Fibroblast of skin of right biceps (primary cell): ENCODE results near the gene KIF25.
A peak's percentile ranks its signal among the peaks of the same experiment; 100 is the strongest.

Experiments used
- DNase-seq: peaks from one replicate; pipeline ENCODE4 v3.0.0-alpha.2; 2013

KIF25 gene

GRCh38 chr6:168020242-168020641 lies 22.8 kb downstream of the KIF25 start:
- DNase-seq, result no peak

- no peak for DNase-seq
These were observed 24.1 kb downstream of the KIF25 start for GRCh38 chr6:168021581-168021980.

- no peak for DNase-seq
These were observed 25.2 kb downstream of the KIF25 start for GRCh38 chr6:168022488-168023321.

- no peak for DNase-seq
These were observed 27.6 kb downstream of the KIF25 start for GRCh38 chr6:168024951-168025510.

GRCh38 chr6:168025831-168026710 lies 28.6 kb downstream of the KIF25 start:
- no peak for DNase-seq

- DNase-seq, result no peak
These were observed 29.5 kb downstream of the KIF25 start for GRCh38 chr6:168026925-168027324.

GRCh38 chr6:168027521-168027920 lies 30.1 kb downstream of the KIF25 start:
- no peak for DNase-seq

- no peak for DNase-seq
These were observed 30.7 kb downstream of the KIF25 start for GRCh38 chr6:168028181-168028580.

GRCh38 chr6:168029459-168030217 lies 32.2 kb downstream of the KIF25 start:
- DNase-seq, result no peak

GRCh38 chr6:168030218-168030746 lies 32.8 kb downstream of the KIF25 start:
- no peak for DNase-seq

GRCh38 chr6:168030908-168031307 lies 33.4 kb downstream of the KIF25 start:
- peak; percentile 7 for DNase-seq

- peak; percentile 88 for DNase-seq
These were observed 34.0 kb downstream of the KIF25 start for GRCh38 chr6:168031411-168031971.

- DNase-seq, result peak; percentile 94
These were observed 34.7 kb downstream of the KIF25 start for GRCh38 chr6:168032005-168032760.

GRCh38 chr6:168033791-168034190 lies 36.3 kb downstream of the KIF25 start:
- DNase-seq, result no peak

- no peak for DNase-seq
These were observed 37.1 kb downstream of the KIF25 start for GRCh38 chr6:168034537-168034936.

GRCh38 chr6:168035098-168035660 lies 37.7 kb downstream of the KIF25 start:
- DNase-seq, result peak; percentile 89

- peak; percentile 55 for DNase-seq
These were observed 38.4 kb downstream of the KIF25 start for GRCh38 chr6:168035661-168036545.

GRCh38 chr6:168037242-168037641 lies 39.8 kb downstream of the KIF25 start:
- no peak for DNase-seq

- DNase-seq, result no peak
These were observed 40.4 kb downstream of the KIF25 start for GRCh38 chr6:168037856-168038255.

GRCh38 chr6:168038576-168039140 lies 41.2 kb downstream of the KIF25 start:
- no peak for DNase-seq
